PC-3 (cell line): ENCODE measurements around the gene ACSM5.

Experiments
- CTCF ChIP-seq: fragments of 300-600 bp; sonication (generic); conservative IDR thresholded peaks from 2 replicates; pipeline ENCODE4 v1.5.1; 2017; ENCODE audit warnings: antibody characterized with exemption, low read depth, mild to moderate bottlenecking, low read length
- EZH2 ChIP-seq: fragments of 300-600 bp; sonication (generic); IDR thresholded peaks from one replicate; pipeline ENCODE4 v1.6.1; 2017; ENCODE audit warnings: antibody characterized with exemption, mild to moderate bottlenecking, low read length; ENCODE audit not compliant: unreplicated experiment

GRCh38 chr16:20484726-20485125 lies 75.4 kb downstream of the ACSM5 start:
- TF ChIP-seq EZH2 (no peak), CTCF (no peak)
